ENCODE measurements around the gene ARMH4. TPM values are rescaled to one million over a fixed set of nuclear protein-coding genes. Genes with fewer than 3 reads are reported as not detected.

The ARMH4 gene
- total and polyA plus RNA-seq, 7 donors: 0.60 to 6.6 (median 1.7) TPM; not detected in 1

DNA sequence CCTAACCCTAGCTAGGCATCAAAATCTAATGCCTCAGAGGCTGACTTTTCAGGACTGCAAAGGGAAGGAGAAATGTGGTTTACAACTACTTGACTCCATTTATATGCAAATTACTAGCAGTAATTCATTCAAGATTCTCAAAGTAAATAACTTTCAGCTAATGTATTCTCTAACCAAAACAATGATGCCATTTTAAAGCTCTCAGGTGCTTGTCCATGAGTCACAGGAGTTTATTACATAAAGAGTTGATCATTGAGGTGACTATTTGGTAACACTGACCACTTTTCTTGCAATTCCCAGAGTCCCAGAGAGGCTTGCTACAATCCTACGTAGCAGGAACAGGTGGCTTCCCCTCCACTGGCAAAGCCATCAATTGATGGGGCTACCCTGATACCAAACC, 177.1 kb downstream of the ARMH4 start:
- Histone ChIP-seq H3K9me3 (no peaks in the 10 kb centered on the region), H3K36me3 (no peaks in the 10 kb centered on the region), H3K4me1 (no peaks in the 10 kb centered on the region), H3K4me3 (no peak overlapping the region), H3K27me3 (no peaks in the 10 kb centered on the region), H3K27ac (no peak overlapping the region)
- DNase-seq: no peak
- no peak for TF ChIP-seq POLR2A (IDR thresholded peaks at IDR 0.05)
- TF ChIP-seq, protein P1, sequence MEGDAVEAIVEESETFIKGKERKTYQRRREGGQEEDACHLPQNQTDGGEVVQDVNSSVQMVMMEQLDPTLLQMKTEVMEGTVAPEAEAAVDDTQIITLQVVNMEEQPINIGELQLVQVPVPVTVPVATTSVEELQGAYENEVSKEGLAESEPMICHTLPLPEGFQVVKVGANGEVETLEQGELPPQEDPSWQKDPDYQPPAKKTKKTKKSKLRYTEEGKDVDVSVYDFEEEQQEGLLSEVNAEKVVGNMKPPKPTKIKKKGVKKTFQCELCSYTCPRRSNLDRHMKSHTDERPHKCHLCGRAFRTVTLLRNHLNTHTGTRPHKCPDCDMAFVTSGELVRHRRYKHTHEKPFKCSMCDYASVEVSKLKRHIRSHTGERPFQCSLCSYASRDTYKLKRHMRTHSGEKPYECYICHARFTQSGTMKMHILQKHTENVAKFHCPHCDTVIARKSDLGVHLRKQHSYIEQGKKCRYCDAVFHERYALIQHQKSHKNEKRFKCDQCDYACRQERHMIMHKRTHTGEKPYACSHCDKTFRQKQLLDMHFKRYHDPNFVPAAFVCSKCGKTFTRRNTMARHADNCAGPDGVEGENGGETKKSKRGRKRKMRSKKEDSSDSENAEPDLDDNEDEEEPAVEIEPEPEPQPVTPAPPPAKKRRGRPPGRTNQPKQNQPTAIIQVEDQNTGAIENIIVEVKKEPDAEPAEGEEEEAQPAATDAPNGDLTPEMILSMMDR (IDR thresholded peaks at IDR 0.05): no peak
- TF ChIP-seq EP300 (IDR thresholded peaks at IDR 0.05): no peak
- no peak for TF ChIP-seq POLR2AphosphoS5 (IDR thresholded peaks at IDR 0.05)
- 40 to 61% methylated on average over 1 of the region's 1 CpG for WGBS, 2 donors
- intact Hi-C loops (cut with DNase I): no loop called here

DNA sequence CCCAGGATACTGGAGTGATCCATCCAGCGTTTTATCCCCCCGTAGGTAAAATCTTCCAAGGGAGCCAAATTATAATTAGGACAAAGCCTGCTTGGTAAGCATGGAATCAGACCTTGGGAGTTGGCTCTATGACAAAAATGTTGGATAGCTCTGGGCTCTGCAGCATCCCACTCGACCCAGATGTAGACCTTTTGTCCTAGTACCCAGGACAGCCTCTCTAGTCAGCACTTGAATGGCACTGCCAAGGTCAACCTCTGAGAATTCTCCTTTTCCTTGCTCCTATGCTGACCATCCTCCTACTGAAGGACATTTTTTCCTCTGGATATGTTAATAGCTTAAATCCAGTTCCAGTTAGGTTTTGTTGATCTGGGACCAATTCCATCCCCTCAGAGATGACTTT, 181.4 kb downstream of the ARMH4 start:
- no peaks in the 10 kb centered on the region for H3K9me3 ChIP-seq
- WGBS, 2 donors: 66 to 69% methylated on average over 3 of the region's 3 CpGs
- no peak overlapping the region for H3K27ac ChIP-seq
- no peak overlapping the region for H3K4me3 ChIP-seq
- no peak for DNase-seq
- TF ChIP-seq, protein P1 (IDR thresholded peaks at IDR 0.05): no peak
- no peak for TF ChIP-seq POLR2A (IDR thresholded peaks at IDR 0.05)
- no peak for TF ChIP-seq EP300 (IDR thresholded peaks at IDR 0.05)
- no peak for TF ChIP-seq POLR2AphosphoS5 (IDR thresholded peaks at IDR 0.05)
- no peaks in the 10 kb centered on the region for H3K27me3 ChIP-seq
- no peaks in the 10 kb centered on the region for H3K4me1 ChIP-seq
- no peaks in the 10 kb centered on the region for H3K36me3 ChIP-seq
- intact Hi-C loops (cut with DNase I): no loop called here

DNA sequence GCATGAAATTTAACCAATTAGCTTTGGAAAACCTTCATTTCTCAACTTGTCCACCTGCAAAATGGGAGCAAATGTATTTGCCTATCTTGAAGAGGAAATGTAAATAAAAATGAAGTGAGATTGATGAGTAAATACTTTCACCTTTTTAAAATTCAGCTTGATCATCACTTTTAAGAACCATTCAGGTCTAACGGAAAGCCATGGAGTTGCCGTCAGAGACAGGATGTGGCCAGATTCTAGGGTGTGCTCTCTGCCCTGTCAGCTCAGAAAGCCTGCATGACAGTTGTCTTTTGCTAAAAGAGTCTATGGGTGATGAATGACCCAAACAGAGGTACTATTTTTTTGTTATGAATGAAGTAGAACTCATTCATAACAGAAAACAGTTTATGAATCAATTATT, 181.8 kb downstream of the ARMH4 start:
- 83 to 85% methylated on average over 2 of the region's 2 CpGs for WGBS, 2 donors
- no peak for DNase-seq

DNA sequence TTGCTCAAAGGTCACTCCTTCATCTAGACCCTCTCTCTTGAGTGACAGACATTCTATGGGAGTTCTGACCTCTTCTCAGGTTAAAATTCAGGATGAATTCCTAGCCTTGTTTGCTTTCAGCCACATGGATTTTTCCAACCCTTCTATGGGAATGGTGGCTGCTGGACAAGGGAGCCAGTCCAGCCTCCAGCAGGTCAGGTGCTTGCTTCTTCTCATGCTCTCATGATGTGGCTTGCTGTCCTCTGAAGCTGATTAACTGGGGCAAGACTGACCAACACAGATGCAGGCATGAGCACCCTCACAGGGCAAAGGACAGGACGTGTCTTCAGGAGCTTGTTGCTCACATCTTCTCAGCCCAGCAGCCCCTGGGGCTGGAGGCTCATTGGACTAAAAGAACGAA, 188.9 kb downstream of the ARMH4 start:
- WGBS, 2 donors: 41 to 67% methylated on average over 2 of the region's 2 CpGs
- H3K27ac ChIP-seq: no peak overlapping the region

More for the DNA sequence above, 181.8 kb downstream of the ARMH4 start:
- Histone ChIP-seq H3K27me3 (no peaks in the 10 kb centered on the region), H3K27ac (no peak overlapping the region), H3K4me1 (no peaks in the 10 kb centered on the region), H3K9me3 (no peaks in the 10 kb centered on the region), H3K36me3 (no peaks in the 10 kb centered on the region), H3K4me3 (no peak overlapping the region)
- intact Hi-C loops (cut with DNase I): no loop called here
- TF ChIP-seq POLR2AphosphoS5 (IDR thresholded peaks at IDR 0.05) (no peak), POLR2A (IDR thresholded peaks at IDR 0.05) (no peak), EP300 (IDR thresholded peaks at IDR 0.05) (no peak)
- TF ChIP-seq, protein P1 (IDR thresholded peaks at IDR 0.05): no peak

More for the DNA sequence above, 188.9 kb downstream of the ARMH4 start:
- Histone ChIP-seq H3K9me3 (no peaks in the 10 kb centered on the region), H3K4me3 (no peak overlapping the region), H3K4me1 (peaks cover 0 to 24% (median 20%) of the 10 kb centered on the region in 4 donors), H3K27me3 (no peaks in the 10 kb centered on the region), H3K36me3 (no peaks in the 10 kb centered on the region)
- intact Hi-C loops (cut with DNase I): no loop called here
- no peak for DNase-seq
- TF ChIP-seq POLR2AphosphoS5 (IDR thresholded peaks at IDR 0.05) (no peak), POLR2A (IDR thresholded peaks at IDR 0.05) (no peak), EP300 (IDR thresholded peaks at IDR 0.05) (no peak)
- TF ChIP-seq, protein P1 (IDR thresholded peaks at IDR 0.05): no peak

Measured in sigmoid colon (tissue), 7 donors.